ENCODE results near the gene ESAM.
A peak's percentile ranks its signal among the peaks of the same experiment; 100 is the strongest.

The ESAM gene

GRCh38 chr11:124766156-124766555, 4.1 kb upstream of the ESAM start:
- Histone ChIP-seq H3K27ac (no peak overlapping the region), H3K9me3 (ENCODE audit: low read depth, low read length) (no peaks in the 10 kb centered on the region), H3K9ac (ENCODE audit: insufficient read length) (no peak overlapping the region), H3K4me3 (no peak overlapping the region), H3K36me3 (ENCODE audit: insufficient read depth, low read length) (peaks cover 4% of the 10 kb centered on the region)
- no peak for TF ChIP-seq EZH2 (IDR thresholded peaks at IDR 0.05)
- DNase-seq (ENCODE audit: low read depth, low spot score) = no peak

GRCh38 chr11:124763156-124763947, 1.3 kb upstream of the ESAM start:
- Histone ChIP-seq H3K9ac (ENCODE audit: insufficient read length) (no peak overlapping the region), H3K9me3 (ENCODE audit: low read depth, low read length) (no peaks in the 10 kb centered on the region), H3K4me3 (peak overlapping the region; percentile 77), H3K27ac (no peak overlapping the region), H3K36me3 (ENCODE audit: insufficient read depth, low read length) (peaks cover 2% of the 10 kb centered on the region)
- TF ChIP-seq FOXP2 (optimal IDR thresholded peaks at IDR 0.05; ENCODE audit: control extremely low read depth, extremely low read length, insufficient read depth) (no peak), EZH2 (IDR thresholded peaks at IDR 0.05) (no peak), POLR2AphosphoS5 (IDR thresholded peaks at IDR 0.05; ENCODE audit: borderline replicate concordance, low read depth, low read length) (no peak)
- DNase-seq (ENCODE audit: low read depth, low spot score) = no peak

GRCh38 chr11:124762624-124763155, 600 bp upstream of the ESAM start:
- Histone ChIP-seq H3K9me3 (ENCODE audit: low read depth, low read length) (no peaks in the 10 kb centered on the region), H3K27ac (no peak overlapping the region), H3K4me3 (peak overlapping the region; percentile 77), H3K36me3 (ENCODE audit: insufficient read depth, low read length) (peaks cover 2% of the 10 kb centered on the region), H3K9ac (ENCODE audit: insufficient read length) (no peak overlapping the region)
- TF ChIP-seq EZH2 (IDR thresholded peaks at IDR 0.05) = no peak
- TF ChIP-seq FOXP2 (optimal IDR thresholded peaks at IDR 0.05; ENCODE audit: control extremely low read depth, extremely low read length, insufficient read depth) = no peak
- TF ChIP-seq POLR2AphosphoS5 (IDR thresholded peaks at IDR 0.05; ENCODE audit: borderline replicate concordance, low read depth, low read length) = no peak
- DNase-seq (ENCODE audit: low read depth, low spot score) = no peak

GRCh38 chr11:124761301-124762104, 587 bp downstream of the ESAM start:
- H3K9me3 ChIP-seq (ENCODE audit: low read depth, low read length) = no peaks in the 10 kb centered on the region
- H3K4me3 ChIP-seq = peak overlapping the region; percentile 77
- no peak for DNase-seq (ENCODE audit: low read depth, low spot score)
- TF ChIP-seq FOXP2 (optimal IDR thresholded peaks at IDR 0.05; ENCODE audit: control extremely low read depth, extremely low read length, insufficient read depth) (no peak), EZH2 (IDR thresholded peaks at IDR 0.05) (no peak)
- no peak overlapping the region for H3K9ac ChIP-seq (ENCODE audit: insufficient read length)
- H3K36me3 ChIP-seq (ENCODE audit: insufficient read depth, low read length) = no peaks in the 10 kb centered on the region
- H3K27ac ChIP-seq = no peak overlapping the region

GRCh38 chr11:124760806-124761205, 1.3 kb downstream of the ESAM start:
- Histone ChIP-seq H3K9me3 (ENCODE audit: low read depth, low read length) (no peaks in the 10 kb centered on the region), H3K27ac (no peak overlapping the region), H3K4me3 (no peak overlapping the region), H3K36me3 (ENCODE audit: insufficient read depth, low read length) (no peaks in the 10 kb centered on the region), H3K9ac (ENCODE audit: insufficient read length) (no peak overlapping the region)
- DNase-seq (ENCODE audit: low read depth, low spot score) = no peak
- TF ChIP-seq EZH2 (IDR thresholded peaks at IDR 0.05) (no peak), FOXP2 (optimal IDR thresholded peaks at IDR 0.05; ENCODE audit: control extremely low read depth, extremely low read length, insufficient read depth) (no peak), POLR2AphosphoS5 (IDR thresholded peaks at IDR 0.05; ENCODE audit: borderline replicate concordance, low read depth, low read length) (no peak)

GRCh38 chr11:124760205-124760652, 1.9 kb downstream of the ESAM start:
- Histone ChIP-seq H3K9me3 (ENCODE audit: low read depth, low read length) (no peaks in the 10 kb centered on the region), H3K4me3 (no peak overlapping the region), H3K27ac (no peak overlapping the region), H3K36me3 (ENCODE audit: insufficient read depth, low read length) (no peaks in the 10 kb centered on the region), H3K9ac (ENCODE audit: insufficient read length) (no peak overlapping the region)
- DNase-seq (ENCODE audit: low read depth, low spot score) = no peak
- TF ChIP-seq POLR2AphosphoS5 (IDR thresholded peaks at IDR 0.05; ENCODE audit: borderline replicate concordance, low read depth, low read length) (no peak), FOXP2 (optimal IDR thresholded peaks at IDR 0.05; ENCODE audit: control extremely low read depth, extremely low read length, insufficient read depth) (no peak), EZH2 (IDR thresholded peaks at IDR 0.05) (no peak)

GRCh38 chr11:124759266-124760204, 2.6 kb downstream of the ESAM start:
- Histone ChIP-seq H3K9me3 (ENCODE audit: low read depth, low read length) (no peaks in the 10 kb centered on the region), H3K9ac (ENCODE audit: insufficient read length) (no peak overlapping the region), H3K27ac (no peak overlapping the region), H3K4me3 (no peak overlapping the region), H3K36me3 (ENCODE audit: insufficient read depth, low read length) (no peaks in the 10 kb centered on the region)
- no peak for DNase-seq (ENCODE audit: low read depth, low spot score)
- TF ChIP-seq FOXP2 (optimal IDR thresholded peaks at IDR 0.05; ENCODE audit: control extremely low read depth, extremely low read length, insufficient read depth) = no peak
- TF ChIP-seq POLR2AphosphoS5 (IDR thresholded peaks at IDR 0.05; ENCODE audit: borderline replicate concordance, low read depth, low read length) = no peak
- TF ChIP-seq EZH2 (IDR thresholded peaks at IDR 0.05) = no peak

All from SK-N-MC (cell line).